HepG2 (cell line): ENCODE measurements around the gene LSM3. TPM values are rescaled to one million over a fixed set of nuclear protein-coding genes. Genes with fewer than 3 reads are reported as not detected.
A peak's percentile ranks its signal among the peaks of the same experiment; 100 is the strongest.

Experiments
- ATF6 ChIP-seq: sonication (generic); formaldehyde crosslinking; conservative IDR thresholded peaks from 2 replicates; pipeline ENCODE4 v1.4.0; 2020; ENCODE audit warnings: missing genetic modification reagents
- ETS1 ChIP-seq: sonication (generic); formaldehyde crosslinking; IDR thresholded peaks from 2 replicates; pipeline ENCODE4 v1.4.0; 2020; ENCODE audit warnings: missing genetic modification reagents
- FOSL1 ChIP-seq: sonication (generic); formaldehyde crosslinking; IDR thresholded peaks from 2 replicates; pipeline ENCODE4 v1.9.0; 2021; ENCODE audit warnings: missing genetic modification reagents, borderline replicate concordance
- FOXC1 ChIP-seq: sonication (generic); formaldehyde crosslinking; IDR thresholded peaks from 2 replicates; pipeline ENCODE4 v1.8.0; 2022; ENCODE audit warnings: mild to moderate bottlenecking, missing genetic modification reagents, borderline replicate concordance
- HDAC1 ChIP-seq: sonication (generic); formaldehyde crosslinking; IDR thresholded peaks from 2 replicates; pipeline ENCODE4 v1.5.1; 2020; ENCODE audit warnings: mild to moderate bottlenecking, missing genetic modification reagents
- KLF13 ChIP-seq: sonication (generic); formaldehyde crosslinking; IDR thresholded peaks from 2 replicates; pipeline ENCODE4 v1.4.0; 2020; ENCODE audit warnings: mild to moderate bottlenecking, missing genetic modification reagents
- MAX ChIP-seq: IDR thresholded peaks from 2 replicates; pipeline ENCODE4 v1.6.1; 2012; ENCODE audit warnings: inconsistent platforms
- MTA1 ChIP-seq: sonication (generic); formaldehyde crosslinking; IDR thresholded peaks from 2 replicates; pipeline ENCODE4 v1.4.0; 2020; ENCODE audit warnings: missing genetic modification reagents, mild to moderate bottlenecking, borderline replicate concordance
- NFYB ChIP-seq: sonication (generic); formaldehyde crosslinking; IDR thresholded peaks from 2 replicates; pipeline ENCODE4 v1.4.0; 2020; ENCODE audit warnings: missing genetic modification reagents
- RBM22 ChIP-seq: fragments of 200-400 bp; formaldehyde crosslinking; optimal IDR thresholded peaks from 2 replicates; pipeline ENCODE3; 2017; ENCODE audit warnings: mild to moderate bottlenecking, low read length, moderate library complexity
- SALL1 ChIP-seq: sonication (generic); formaldehyde crosslinking; IDR thresholded peaks from 2 replicates; pipeline ENCODE4 v1.8.0; 2022; ENCODE audit warnings: mild to moderate bottlenecking, missing genetic modification reagents
- TERF1 ChIP-seq: sonication (generic); formaldehyde crosslinking; IDR thresholded peaks from 2 replicates; pipeline ENCODE4 v1.8.0; 2022; ENCODE audit warnings: mild to moderate bottlenecking, missing genetic modification reagents, moderate library complexity
- ZFY ChIP-seq: sonication (generic); formaldehyde crosslinking; IDR thresholded peaks from 2 replicates; pipeline ENCODE4 v1.4.0; 2020; ENCODE audit warnings: missing genetic modification reagents
- ZNF33B ChIP-seq: sonication (generic); formaldehyde crosslinking; IDR thresholded peaks from 2 replicates; pipeline ENCODE4 v1.5.1; 2020; ENCODE audit warnings: mild to moderate bottlenecking, missing genetic modification reagents
- ZNF460 ChIP-seq: sonication (generic); formaldehyde crosslinking; IDR thresholded peaks from 2 replicates; pipeline ENCODE4 v1.5.1; 2020; ENCODE audit warnings: missing genetic modification reagents, mild to moderate bottlenecking, borderline replicate concordance
- ZNF530 ChIP-seq: sonication (generic); formaldehyde crosslinking; IDR thresholded peaks from 2 replicates; pipeline ENCODE4 v1.5.0; 2020; ENCODE audit warnings: low read depth, mild to moderate bottlenecking, missing genetic modification reagents
- ZNF552 ChIP-seq: sonication (generic); formaldehyde crosslinking; IDR thresholded peaks from 2 replicates; pipeline ENCODE4 v1.9.0; 2022; ENCODE audit warnings: missing genetic modification reagents, mild to moderate bottlenecking, borderline replicate concordance
- ZNF687 ChIP-seq: sonication (generic); formaldehyde crosslinking; IDR thresholded peaks from 2 replicates; pipeline ENCODE4 v1.5.1; 2020; ENCODE audit warnings: mild to moderate bottlenecking, missing genetic modification reagents, moderate library complexity
- ZNF703 ChIP-seq: sonication (generic); formaldehyde crosslinking; IDR thresholded peaks from 2 replicates; pipeline ENCODE4 v1.5.1; 2020; ENCODE audit warnings: missing genetic modification reagents, mild to moderate bottlenecking, moderate library complexity, borderline replicate concordance
- ZNF772 ChIP-seq: sonication (generic); formaldehyde crosslinking; IDR thresholded peaks from 2 replicates; pipeline ENCODE4 v1.5.0; 2020; ENCODE audit warnings: mild to moderate bottlenecking, missing genetic modification reagents
- ZNF83 ChIP-seq: sonication (generic); formaldehyde crosslinking; IDR thresholded peaks from 2 replicates; pipeline ENCODE4 v1.4.0; 2020; ENCODE audit warnings: missing genetic modification reagents, mild to moderate bottlenecking, borderline replicate concordance
- polyA plus RNA-seq, 8 experiments: library from polyadenylated mRNA; depleted of rRNA in 3 of 8; stranded (reverse) in 7 of 8; unstranded in 1 of 8; fragments of >200 nt; fragmentation: Illumina TruSeq in 4 of 8; extraction: Trizol in 4 of 8; gene quantifications; 2 replicates each; pipeline versions ENCODE4 v1.2.1 to v1.2.3, GENCODE V29; 2011 to 2016; ENCODE audit warnings: low read depth in 4 of 8, missing spikeins in 1 of 8, mixed read lengths in 1 of 8; ENCODE audit not compliant: insufficient read depth in 1 of 8
- total RNA-seq, 5 experiments: library from RNA; depleted of rRNA; stranded (reverse); fragments of >200 nt; fragmentation: Illumina TruSeq; extraction: Trizol; gene quantifications; 2 replicates each; pipeline ENCODE4 v1.2.3, GENCODE V29; 2016; ENCODE audit warnings: low read depth in 1 of 5

The LSM3 gene
- total and polyA plus RNA-seq, 2 of the 13 experiments (the other 11 are each of a cell fraction or from before 2014, with no cell fraction given) = 5.1 to 19.4 TPM

GRCh38 chr3:14216257-14217048, 37.8 kb downstream of the LSM3 start (continued):
- peak; percentile 12; the same call in 1 of the 2 replicates for TF ChIP-seq ZNF687 (CRISPR knock-in tag)
- TF ChIP-seq HDAC1 = no peak
- TF ChIP-seq NFYB = peak; percentile 48; the same call in 1 of the 2 replicates
- TF ChIP-seq ETS1 = no peak
- TF ChIP-seq ZFY = no peak
- no peak for TF ChIP-seq ZNF703 (CRISPR knock-in tag)
- TF ChIP-seq ATF6 (CRISPR knock-in tag) = no peak
- TF ChIP-seq ZNF460 = no peak
- TF ChIP-seq KLF13 = no peak
- TF ChIP-seq ZNF33B = no peak
- no peak for TF ChIP-seq FOXC1
- TF ChIP-seq ZNF772 (CRISPR knock-in tag) = no peak
- TF ChIP-seq MTA1 = no peak
- no peak for TF ChIP-seq SALL1 (CRISPR knock-in tag)
- no peak for TF ChIP-seq ZNF530
- TF ChIP-seq RBM22 = no peak
- TF ChIP-seq FOSL1 (CRISPR knock-in tag) = no peak
- TF ChIP-seq ZNF552 (CRISPR knock-in tag) = peak; percentile 98
- no peak for TF ChIP-seq TERF1 (CRISPR knock-in tag)
- TF ChIP-seq MAX = 0 out of 2 replicates have a peak, but pooled peaks have one; percentile 17
- no peak for TF ChIP-seq ZNF83 (CRISPR knock-in tag)
